GM21737 (cell line): ENCODE measurements around the gene EML4.
A peak's percentile ranks its signal among the peaks of the same experiment; 100 is the strongest.

Source experiments
- ATAC-seq: cut with Tn5 transposase; IDR thresholded peaks from one replicate; pipeline ENCODE4 v1.9.1; 2021; ENCODE audit warnings: mild to moderate bottlenecking, moderate library complexity; ENCODE audit not compliant: unreplicated experiment

Gene EML4

GRCh38 chr2:42223067-42223854 lies 54.1 kb downstream of the EML4 start:
- no peak for ATAC-seq

- ATAC-seq: no peak
Measured at GRCh38 chr2:42223855-42224268, 54.7 kb downstream of the EML4 start.

GRCh38 chr2:42224422-42225067 lies 55.4 kb downstream of the EML4 start:
- no peak for ATAC-seq

- no peak for ATAC-seq
Measured at GRCh38 chr2:42225573-42225972, 56.4 kb downstream of the EML4 start.

- ATAC-seq: no peak
Measured at GRCh38 chr2:42227491-42227890, 58.3 kb downstream of the EML4 start.

- no peak for ATAC-seq
Measured at GRCh38 chr2:42228101-42228500, 58.9 kb downstream of the EML4 start.

- no peak for ATAC-seq
Measured at GRCh38 chr2:42229949-42230348, 60.8 kb downstream of the EML4 start.

GRCh38 chr2:42230891-42231290 lies 61.7 kb downstream of the EML4 start:
- no peak for ATAC-seq

GRCh38 chr2:42232024-42232423 lies 62.9 kb downstream of the EML4 start:
- ATAC-seq: no peak

- ATAC-seq: no peak
Measured at GRCh38 chr2:42233976-42234441, 64.9 kb downstream of the EML4 start.

GRCh38 chr2:42236911-42237310 lies 67.8 kb downstream of the EML4 start:
- ATAC-seq: no peak

- peak; percentile 80 for ATAC-seq
Measured at GRCh38 chr2:42238644-42239288, 69.6 kb downstream of the EML4 start.

GRCh38 chr2:42239289-42239661 lies 70.1 kb downstream of the EML4 start:
- no peak for ATAC-seq

- no peak for ATAC-seq
Measured at GRCh38 chr2:42239811-42240210, 70.7 kb downstream of the EML4 start.

GRCh38 chr2:42241517-42241916 lies 72.4 kb downstream of the EML4 start:
- ATAC-seq: no peak

- ATAC-seq: no peak
Measured at GRCh38 chr2:42243297-42243696, 74.1 kb downstream of the EML4 start.

- ATAC-seq: no peak
Measured at GRCh38 chr2:42244520-42244919, 75.4 kb downstream of the EML4 start.

- ATAC-seq: no peak
Measured at GRCh38 chr2:42245396-42245795, 76.2 kb downstream of the EML4 start.

GRCh38 chr2:42246562-42246961 lies 77.4 kb downstream of the EML4 start:
- ATAC-seq: no peak

- ATAC-seq: no peak
Measured at GRCh38 chr2:42248846-42249245, 79.7 kb downstream of the EML4 start.

GRCh38 chr2:42249284-42249683 lies 80.1 kb downstream of the EML4 start:
- no peak for ATAC-seq

- no peak for ATAC-seq
Measured at GRCh38 chr2:42249887-42250286, 80.7 kb downstream of the EML4 start.
